Nephron (organoid): Measurements from ENCODE around the gene NDST1.

Experiments used
- H3K27ac Mint-ChIP-seq, 3 experiments: 2 replicates each; pipeline ENCODE4 v1.8.0; 2020; ENCODE audit warnings: mixed read lengths in 3 of 3, mild to moderate bottlenecking in 2 of 3, moderate library complexity in 1 of 3
- H3K27me3 Mint-ChIP-seq: 2 replicates; pipeline ENCODE4 v1.8.0; 2021; ENCODE audit warnings: low read depth, mild to moderate bottlenecking, moderate library complexity, mixed read lengths
- H3K36me3 Mint-ChIP-seq: 2 replicates; pipeline ENCODE4 v1.8.0; 2020; ENCODE audit warnings: low read depth, mixed read lengths
- H3K4me1 Mint-ChIP-seq: 2 replicates; pipeline ENCODE4 v1.8.0; 2020; ENCODE audit warnings: mixed read lengths
- H3K4me3 Mint-ChIP-seq, 3 experiments: 2 replicates each; pipeline ENCODE4 v1.8.0; 2020; ENCODE audit warnings: mild to moderate bottlenecking in 3 of 3, mixed read lengths in 3 of 3, moderate library complexity in 2 of 3
- H3K9me3 Mint-ChIP-seq: 2 replicates; pipeline ENCODE4 v1.8.0; 2020; ENCODE audit warnings: mixed read lengths
- CTCF ChIP-seq, 3 experiments: fragments of 200-600 bp; sonication (generic); IDR thresholded peaks; one replicate each; pipeline ENCODE4 v1.5.0; 2021; ENCODE audit warnings: antibody characterized with exemption in 3 of 3; ENCODE audit not compliant: unreplicated experiment in 3 of 3

Gene NDST1

GRCh38 chr5:150600616-150601490, 92.9 kb downstream of the NDST1 start:
- H3K27ac Mint-ChIP-seq, result peak overlapping the region; percentile 79 to 99 (median 97)
- H3K4me1 Mint-ChIP-seq, result peaks cover 82% of the 10 kb centered on the region

GRCh38 chr5:150601491-150602345, 93.8 kb downstream of the NDST1 start:
- peak overlapping the region; percentile 79 to 99 (median 97) for H3K27ac Mint-ChIP-seq
- H3K4me3 Mint-ChIP-seq, result peak overlapping the region; percentile 69 to 88 (median 87)
- no peaks in the 10 kb centered on the region for H3K27me3 Mint-ChIP-seq
- H3K9me3 Mint-ChIP-seq, result no peaks in the 10 kb centered on the region
- no peaks in the 10 kb centered on the region for H3K36me3 Mint-ChIP-seq
- peaks cover 82% of the 10 kb centered on the region for H3K4me1 Mint-ChIP-seq
- no peak for TF ChIP-seq CTCF (IDR thresholded peaks at IDR 0.05; ENCODE audit: unreplicated experiment in 3 of 3)

More at GRCh38 chr5:150600616-150601490, 92.9 kb downstream of the NDST1 start:
- Mint-ChIP-seq H3K27me3 (no peaks in the 10 kb centered on the region), H3K4me3 (peak overlapping the region; percentile 69 to 88 (median 87)), H3K36me3 (no peaks in the 10 kb centered on the region), H3K9me3 (no peaks in the 10 kb centered on the region)
- no peak for TF ChIP-seq CTCF (IDR thresholded peaks at IDR 0.05; ENCODE audit: unreplicated experiment in 3 of 3)

- Mint-ChIP-seq H3K27me3 (no peaks in the 10 kb centered on the region), H3K36me3 (peaks cover 5% of the 10 kb centered on the region), H3K27ac (peak overlapping the region; percentile 63 to 84 (median 79)), H3K4me3 (peak overlapping the region; percentile 54 to 75 (median 63)), H3K9me3 (no peaks in the 10 kb centered on the region), H3K4me1 (peaks cover 84% of the 10 kb centered on the region)
- TF ChIP-seq CTCF (IDR thresholded peaks at IDR 0.05; ENCODE audit: unreplicated experiment in 3 of 3), result no peak
These were observed 95.1 kb downstream of the NDST1 start for GRCh38 chr5:150603052-150603451.

- Mint-ChIP-seq H3K27me3 (no peaks in the 10 kb centered on the region), H3K9me3 (no peaks in the 10 kb centered on the region), H3K4me1 (peaks cover 82% of the 10 kb centered on the region), H3K36me3 (peaks cover 5% of the 10 kb centered on the region), H3K27ac (peak overlapping the region in 2 of 3 experiments; percentile 57 to 79), H3K4me3 (peak overlapping the region; percentile 63 to 75 (median 73))
- no peak for TF ChIP-seq CTCF (IDR thresholded peaks at IDR 0.05; ENCODE audit: unreplicated experiment in 3 of 3)
These were observed 95.6 kb downstream of the NDST1 start for GRCh38 chr5:150603491-150603890.

GRCh38 chr5:150604010-150604409, 96.1 kb downstream of the NDST1 start:
- Mint-ChIP-seq H3K9me3 (no peaks in the 10 kb centered on the region), H3K4me1 (peaks cover 77% of the 10 kb centered on the region), H3K4me3 (peak overlapping the region in 2 of 3 experiments; percentile 0 to 75), H3K36me3 (peaks cover 5% of the 10 kb centered on the region), H3K27ac (peak overlapping the region; percentile 54 to 79 (median 57)), H3K27me3 (no peaks in the 10 kb centered on the region)
- TF ChIP-seq CTCF (IDR thresholded peaks at IDR 0.05; ENCODE audit: unreplicated experiment in 3 of 3), result no peak
